Right hindlimb (tissue), 1 donor: ENCODE results near the gene CAMK4.

ENCODE experiments used
- DNase-seq: peaks from one replicate; pipeline ENCODE4 v3.0.0-alpha.2; 2018

CAMK4 gene

DNA sequence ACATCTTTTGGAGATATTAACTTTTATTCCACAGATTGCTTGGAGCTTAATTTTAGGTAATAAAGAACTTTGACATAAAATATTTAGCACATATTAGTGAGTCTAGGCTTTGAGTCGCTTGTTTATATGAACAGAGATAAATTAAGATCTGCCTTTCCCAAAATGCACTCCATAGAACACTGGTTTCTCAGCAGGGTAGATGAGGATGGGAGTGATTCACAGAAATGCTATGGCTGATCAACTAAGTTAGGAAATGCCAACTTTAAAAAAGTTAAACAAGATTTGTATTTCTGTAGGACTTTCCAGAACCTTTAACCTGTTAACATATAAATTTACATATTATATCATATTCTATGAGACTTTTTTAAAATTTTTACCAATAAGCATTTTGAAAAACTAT is 222.9 kb downstream of the CAMK4 start:
- DNase-seq = no peak

GRCh38 chr5:111447822-111448221 is 223.6 kb downstream of the CAMK4 start:
- no peak for DNase-seq

DNA sequence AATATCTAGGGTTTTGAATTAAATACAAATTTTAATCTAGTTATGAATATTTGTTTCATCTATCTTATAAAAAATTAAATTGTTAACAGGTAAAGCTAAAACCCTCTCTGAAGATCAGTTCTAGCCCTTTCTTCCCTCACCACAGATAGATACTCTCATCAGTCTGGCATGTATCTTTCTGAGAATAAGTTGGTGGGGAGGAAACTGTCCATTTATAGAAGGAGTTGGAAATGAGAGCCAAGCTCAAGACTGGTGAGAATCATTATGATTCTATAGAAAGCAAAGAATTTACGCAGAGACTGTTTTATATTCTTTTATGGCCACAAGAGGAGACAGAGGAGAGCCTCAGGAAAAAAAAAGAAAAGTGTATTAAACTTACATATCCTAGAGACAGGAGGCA is 229.1 kb downstream of the CAMK4 start:
- DNase-seq = no peak

GRCh38 chr5:111453747-111454146 is 229.6 kb downstream of the CAMK4 start:
- no peak for DNase-seq

- DNase-seq = no peak
Measured at GRCh38 chr5:111454198-111454622, 230.0 kb downstream of the CAMK4 start.

DNA sequence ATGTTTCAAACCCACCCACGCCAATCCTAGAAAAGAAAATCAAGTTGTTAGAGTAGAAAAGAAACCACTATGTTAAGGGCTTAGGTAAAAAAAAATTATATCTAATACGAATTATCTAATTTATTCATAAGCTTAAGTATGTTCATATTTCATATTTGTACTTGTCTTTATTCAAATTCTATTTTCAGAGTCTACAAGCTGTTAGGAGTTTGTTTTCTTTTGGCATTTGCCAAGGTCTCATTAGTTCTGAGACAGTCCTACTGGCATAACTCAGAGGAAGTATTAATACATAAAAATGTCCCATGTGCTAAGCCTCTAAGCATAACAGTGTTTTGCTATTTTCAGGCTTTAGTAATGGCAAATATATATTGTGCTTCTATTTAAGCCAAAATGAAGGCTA is 230.6 kb downstream of the CAMK4 start:
- DNase-seq = no peak

DNA sequence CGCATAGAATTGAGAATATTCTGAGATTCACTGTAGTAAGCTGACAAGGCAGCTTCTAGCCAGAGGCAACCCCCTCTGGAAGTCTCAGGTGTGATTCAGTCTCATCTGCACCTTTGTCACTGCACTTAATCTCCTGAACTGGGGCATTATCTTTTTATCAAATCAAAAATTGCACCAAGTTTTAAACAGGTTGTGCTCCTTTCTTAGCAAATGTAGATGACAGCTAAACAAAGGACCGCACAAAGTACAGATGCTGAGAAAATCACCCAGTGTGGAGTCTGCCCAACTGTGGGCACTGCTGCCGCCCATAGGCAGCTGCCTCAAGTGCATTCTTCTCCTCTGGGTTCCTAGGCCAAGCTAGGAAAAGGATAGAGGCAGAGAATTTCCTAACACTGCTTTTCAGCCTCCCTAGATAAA is 237.1 kb downstream of the CAMK4 start:
- peak; percentile 36 for DNase-seq

DNA sequence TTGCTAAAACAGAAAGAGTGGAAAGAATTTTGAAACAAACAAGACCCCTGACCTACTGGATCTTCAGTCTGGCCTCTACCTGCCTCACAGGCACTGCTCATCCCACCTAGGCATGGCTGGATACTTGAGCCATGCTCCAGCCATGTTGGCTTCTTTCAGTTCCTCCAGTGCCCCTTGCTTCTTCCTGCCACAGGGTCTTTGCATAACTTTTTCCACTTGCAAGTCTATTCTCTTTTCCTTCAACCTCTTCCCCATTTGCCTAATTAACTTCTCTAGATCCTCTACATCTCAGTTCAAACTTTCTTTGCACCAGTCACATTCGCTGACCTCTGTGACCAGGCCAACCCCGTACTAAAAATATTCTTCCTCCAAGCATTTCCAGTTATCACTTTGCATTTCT is 237.8 kb downstream of the CAMK4 start:
- DNase-seq = no peak

- no peak for DNase-seq
Measured at GRCh38 chr5:111463311-111463710, 239.1 kb downstream of the CAMK4 start.

DNA sequence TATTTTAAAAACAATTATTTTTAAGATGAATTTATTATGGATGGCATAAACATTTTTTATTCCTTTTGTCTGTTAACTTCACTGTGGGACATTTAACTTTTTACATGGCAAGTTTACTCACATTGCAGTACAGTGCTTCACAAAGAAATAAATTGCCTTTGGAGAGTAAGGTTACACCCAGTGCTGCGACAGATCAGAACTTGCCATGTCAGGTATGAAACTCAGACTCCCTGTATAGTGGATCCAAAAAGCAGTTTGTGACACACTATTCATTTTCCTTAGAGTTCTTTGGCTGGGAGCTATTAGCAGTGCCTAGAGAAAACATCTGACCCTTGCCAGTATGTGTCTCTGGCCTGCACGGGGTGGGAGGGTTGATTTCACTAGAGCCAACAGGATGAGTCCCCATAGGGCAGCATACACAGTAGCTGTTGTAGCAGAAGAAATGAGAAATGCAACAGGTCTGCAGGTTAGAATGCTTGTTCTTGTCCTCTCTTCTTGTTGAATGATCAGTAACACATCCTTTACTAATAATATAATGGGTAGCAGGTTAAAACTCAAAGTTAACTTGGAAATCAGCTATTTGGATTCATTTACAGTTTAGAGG is 245.2 kb downstream of the CAMK4 start:
- DNase-seq = no peak

- DNase-seq = no peak
Measured at GRCh38 chr5:111469903-111470302, 245.7 kb downstream of the CAMK4 start.

- no peak for DNase-seq
Measured at GRCh38 chr5:111472096-111472495, 247.9 kb downstream of the CAMK4 start.

DNA sequence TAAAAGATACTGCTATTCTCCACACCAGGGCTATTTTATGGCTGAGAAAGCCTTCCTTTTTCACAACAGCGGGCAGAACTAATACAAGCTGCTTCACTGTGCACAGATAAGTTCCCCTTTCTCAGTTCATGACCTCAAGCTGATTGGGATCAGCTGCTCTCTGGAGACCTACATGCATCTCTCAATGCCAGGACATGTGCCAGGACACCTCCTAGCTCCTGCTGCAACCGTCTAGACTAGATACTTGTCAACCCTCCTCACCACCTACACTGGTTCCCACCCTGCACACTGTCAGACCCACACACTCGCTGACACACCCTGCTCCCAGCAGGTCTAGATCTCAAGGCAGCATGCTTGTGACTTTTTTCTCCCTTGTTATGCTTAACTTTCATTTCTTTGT is 248.4 kb downstream of the CAMK4 start:
- no peak for DNase-seq

DNA sequence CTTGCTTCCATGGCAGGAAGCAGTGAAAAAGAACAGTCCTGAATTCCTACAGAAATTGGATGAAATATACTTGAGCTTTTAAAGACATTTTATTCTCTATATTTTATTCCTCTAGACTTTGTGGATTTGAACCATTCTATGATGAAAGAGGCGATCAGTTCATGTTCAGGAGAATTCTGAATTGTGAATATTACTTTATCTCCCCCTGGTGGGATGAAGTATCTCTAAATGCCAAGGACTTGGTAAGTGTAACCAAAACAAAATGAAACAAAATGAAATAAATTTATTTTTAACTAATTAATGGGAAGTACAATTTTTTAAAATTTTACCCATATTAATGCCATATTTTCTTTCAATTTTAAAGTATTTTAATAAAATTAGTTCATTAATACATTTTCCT is 254.1 kb downstream of the CAMK4 start:
- no peak for DNase-seq

DNA sequence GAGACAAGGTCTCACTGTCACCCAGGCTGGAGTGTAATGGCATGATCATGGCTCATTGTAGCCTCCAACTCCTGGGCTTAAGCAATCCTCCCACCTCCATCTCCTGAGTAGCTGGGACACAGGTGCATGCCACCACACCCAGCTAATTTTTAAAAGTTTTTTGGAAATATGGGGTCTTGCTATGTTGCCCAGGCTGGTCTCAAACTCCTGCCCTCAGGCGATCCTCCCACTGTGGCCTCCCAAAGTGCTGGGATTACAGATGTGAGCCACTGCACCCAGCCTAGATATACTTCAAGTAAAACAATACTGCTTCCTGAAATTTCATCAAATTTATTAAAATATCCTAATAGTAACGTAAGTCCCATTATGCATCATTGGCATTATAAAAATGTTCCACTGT is 254.7 kb downstream of the CAMK4 start:
- DNase-seq = no peak

DNA sequence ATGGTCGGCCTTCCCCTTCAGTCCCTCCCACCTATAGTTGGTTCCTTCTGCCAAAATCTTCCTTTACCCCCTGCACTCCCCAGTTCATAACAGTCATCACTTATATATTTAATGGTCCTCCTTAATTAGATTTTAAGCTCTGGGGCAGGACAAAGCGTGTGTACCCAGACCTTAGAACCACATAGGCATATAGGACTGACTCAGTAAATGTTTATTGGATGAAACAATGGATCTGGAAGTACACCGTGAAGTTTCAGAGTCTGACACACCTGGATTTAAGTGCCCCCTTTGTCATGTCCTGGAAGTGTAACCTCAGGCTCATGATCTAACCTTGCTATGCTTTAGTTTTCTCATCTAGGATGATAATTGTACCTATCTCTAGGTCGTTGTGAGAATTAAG is 256.2 kb downstream of the CAMK4 start:
- DNase-seq = no peak

- DNase-seq = no peak
Measured at GRCh38 chr5:111486055-111486454, 261.9 kb downstream of the CAMK4 start.

DNA sequence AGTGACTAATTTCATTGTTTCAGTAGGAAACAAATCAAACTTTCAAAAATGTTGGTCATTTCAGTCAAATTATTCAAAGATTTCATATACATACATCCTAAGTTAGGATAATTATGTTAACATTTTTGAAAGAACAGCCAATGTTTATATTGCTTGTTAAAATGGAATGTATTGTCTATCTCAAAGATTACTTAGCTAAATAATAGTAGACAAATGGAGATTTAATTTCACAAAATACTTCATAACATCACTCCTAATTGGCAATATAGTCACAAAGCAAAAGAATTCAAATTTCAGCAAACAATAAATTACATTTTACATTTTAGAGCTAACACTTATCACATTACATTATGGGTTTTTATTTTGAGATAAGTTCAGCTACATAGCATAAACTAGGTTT is 262.7 kb downstream of the CAMK4 start:
- DNase-seq = no peak

GRCh38 chr5:111488353-111488752 is 264.2 kb downstream of the CAMK4 start:
- DNase-seq = no peak

DNA sequence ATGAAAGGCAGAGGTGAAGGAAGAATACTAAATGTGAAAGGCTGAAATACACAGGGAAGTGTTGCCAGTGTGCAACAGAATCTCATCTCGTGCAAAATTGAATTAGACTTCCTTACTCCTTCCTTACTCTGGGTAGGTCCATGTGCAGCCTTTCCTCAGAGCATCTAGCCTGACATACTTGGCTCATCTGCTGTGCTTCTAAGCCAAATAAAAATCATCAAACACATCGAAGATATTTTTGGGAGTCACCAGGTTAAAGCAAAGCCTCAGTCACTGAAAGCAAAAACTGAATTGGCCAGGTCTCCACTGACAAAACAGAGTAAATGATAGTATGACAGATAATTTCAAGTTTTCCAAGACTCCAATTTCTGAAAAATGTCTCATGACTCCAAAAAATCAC is 268.8 kb downstream of the CAMK4 start:
- no peak for DNase-seq

GRCh38 chr5:111494355-111494999 is 270.3 kb downstream of the CAMK4 start:
- DNase-seq = no peak

DNA sequence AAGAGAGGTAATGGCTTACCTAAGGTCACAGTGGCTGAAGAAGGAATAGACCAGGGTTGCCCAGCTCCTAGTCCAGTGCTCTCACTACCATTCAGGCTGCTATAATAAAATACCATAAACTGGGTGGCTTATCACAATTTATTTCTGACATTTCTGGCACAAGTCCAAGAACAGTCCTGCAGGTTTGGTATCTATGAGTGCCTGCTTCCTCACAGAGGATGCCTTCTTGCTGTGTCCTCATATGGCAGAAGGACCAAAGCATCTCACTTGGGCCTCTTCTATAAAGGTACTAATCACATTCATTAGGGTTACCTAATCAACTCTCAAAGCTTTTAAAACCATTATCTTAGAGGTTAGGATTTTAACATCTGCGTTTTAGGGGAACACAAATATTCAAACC is 271.0 kb downstream of the CAMK4 start:
- no peak for DNase-seq

DNA sequence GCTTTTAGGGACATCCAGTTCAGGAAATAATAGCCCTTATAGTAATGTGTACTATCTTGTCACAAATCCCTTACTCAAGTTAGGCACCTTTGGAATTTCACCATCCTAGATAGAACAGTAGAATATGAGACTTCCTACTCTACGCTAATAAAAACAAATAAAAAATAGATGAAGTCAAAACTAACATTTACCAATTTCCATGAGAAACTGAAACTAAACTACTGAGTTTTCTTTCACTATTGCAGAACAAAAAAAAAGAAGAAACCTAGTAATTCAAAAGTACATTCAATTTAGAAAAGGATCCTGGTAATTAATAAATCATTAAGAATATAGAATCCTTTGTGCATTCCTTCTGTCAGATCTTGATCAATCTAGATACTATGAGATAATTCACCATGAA is 274.2 kb downstream of the CAMK4 start:
- DNase-seq = no peak

DNA sequence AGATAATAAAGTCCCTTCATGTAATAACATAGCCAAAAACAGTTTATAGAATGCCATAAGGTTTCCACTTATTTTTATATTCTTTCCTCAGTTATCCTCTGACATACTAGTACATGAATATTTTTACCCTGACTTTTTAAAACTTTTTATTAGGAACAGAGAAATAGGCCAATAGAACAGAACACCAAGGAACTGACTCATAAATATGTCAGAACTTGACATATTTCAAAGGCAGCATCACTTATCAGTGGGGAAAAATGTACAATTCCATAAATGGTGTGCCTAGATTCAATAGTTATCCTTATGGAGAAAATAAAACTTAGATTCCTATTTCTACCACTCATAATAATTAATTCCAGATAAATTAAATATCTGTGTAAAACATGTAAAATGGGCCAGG is 278.8 kb downstream of the CAMK4 start:
- DNase-seq = no peak

DNA sequence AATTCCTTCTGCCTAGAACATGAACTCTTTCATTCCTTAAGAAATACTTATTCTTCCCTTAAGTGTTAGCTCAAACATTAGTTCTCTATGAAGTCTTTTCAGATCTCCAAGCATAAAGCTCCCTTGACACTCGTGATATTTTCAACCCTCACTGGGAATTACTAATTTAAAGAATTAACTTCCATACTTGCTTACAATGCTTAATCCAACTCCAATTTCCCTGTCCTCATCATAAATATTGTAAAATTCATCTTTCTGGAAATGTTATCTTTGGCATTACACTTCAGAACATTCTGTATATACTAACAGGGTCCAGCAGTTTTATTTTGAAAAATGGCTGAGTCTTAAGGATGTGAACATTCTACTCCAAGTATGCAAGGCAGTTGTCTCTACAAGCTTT is 280.9 kb downstream of the CAMK4 start:
- DNase-seq = no peak
